Lower lobe of right lung (tissue), 2 donors: ENCODE results near the gene KBTBD12. TPM values are rescaled to one million over a fixed set of nuclear protein-coding genes. Genes with fewer than 3 reads are reported as not detected.

Source experiments
- ATAC-seq, 2 donors: fragments of 200-7000 bp; cut with Tn5 transposase; one replicate each; pipeline ENCODE4 v1.9.1; 2020 to 2022; ENCODE audit warnings: mild to moderate bottlenecking in 2 of 2, moderate library complexity in 2 of 2
- DNase-seq: peaks from one replicate; pipeline ENCODE4 v3.0.0-alpha.2; 2020
- H3K27ac ChIP-seq: fragments of 200-600 bp; one replicate; pipeline ENCODE4 v1.8.0; 2022
- H3K27me3 ChIP-seq: fragments of 200-600 bp; one replicate; pipeline ENCODE4 v1.8.0; 2022; ENCODE audit warnings: low read depth
- H3K36me3 ChIP-seq: fragments of 200-600 bp; one replicate; pipeline ENCODE4 v1.8.0; 2022; ENCODE audit warnings: mild to moderate bottlenecking
- H3K4me1 ChIP-seq: fragments of 200-600 bp; one replicate; pipeline ENCODE4 v1.8.0; 2022
- H3K4me3 ChIP-seq: fragments of 200-600 bp; one replicate; pipeline ENCODE4 v1.8.0; 2022; ENCODE audit warnings: mild to moderate bottlenecking
- H3K9me3 ChIP-seq: fragments of 200-600 bp; one replicate; pipeline ENCODE4 v1.8.0; 2022
- CTCF ChIP-seq: fragments of 200-600 bp; IDR thresholded peaks from one replicate; pipeline ENCODE4 v1.8.0; 2022; ENCODE audit warnings: antibody characterized with exemption, mild to moderate bottlenecking
- intact Hi-C: fragments of 100-400 bp; cut with DNase I; formaldehyde crosslinking; loops from one replicate; pipeline ENCODE4 v1.11.0; 2022
- total RNA-seq: library from RNA; stranded (reverse); fragmentation: NEBNext Ultra II Directional; extraction: Animal tissue kit (Norgen Biotek cat#: 25700); gene quantifications from one replicate; pipeline ENCODE4 v1.2.1, GENCODE V29; 2021
- donor health status: DM: no; HTN: yes; CAD: no; lungs with severe emphysema.

The KBTBD12 gene
- total RNA-seq, 1 donor from 2014 or later = 0.95 TPM

GRCh38 chr3:127942613-127943012 lies 27.6 kb downstream of the KBTBD12 start:
- no peaks in the 10 kb centered on the region for H3K36me3 ChIP-seq
- H3K9me3 ChIP-seq = peaks cover 4% of the 10 kb centered on the region
- no peak overlapping the region for H3K4me3 ChIP-seq
- DNase-seq = no peak
- no peak overlapping the region for H3K27ac ChIP-seq
- no peak for ATAC-seq
- H3K27me3 ChIP-seq = no peaks in the 10 kb centered on the region
- no peaks in the 10 kb centered on the region for H3K4me1 ChIP-seq
- no peak for TF ChIP-seq CTCF
- intact Hi-C loops = no loop called here

GRCh38 chr3:127948211-127948610 lies 33.2 kb downstream of the KBTBD12 start:
- Histone ChIP-seq H3K36me3 (no peaks in the 10 kb centered on the region), H3K4me1 (no peaks in the 10 kb centered on the region), H3K4me3 (no peak overlapping the region), H3K27ac (no peak overlapping the region), H3K9me3 (no peaks in the 10 kb centered on the region), H3K27me3 (no peaks in the 10 kb centered on the region)
- ATAC-seq (no peak), DNase-seq (no peak)
- intact Hi-C loops = no loop called here
- no peak for TF ChIP-seq CTCF

GRCh38 chr3:127949446-127950055 lies 34.5 kb downstream of the KBTBD12 start:
- H3K27me3 ChIP-seq = no peaks in the 10 kb centered on the region
- intact Hi-C loops = no loop called here
- H3K27ac ChIP-seq = no peak overlapping the region

GRCh38 chr3:127951276-127951675 lies 36.2 kb downstream of the KBTBD12 start:
- intact Hi-C loops = no loop called here

More at GRCh38 chr3:127949446-127950055, 34.5 kb downstream of the KBTBD12 start:
- Histone ChIP-seq H3K36me3 (no peaks in the 10 kb centered on the region), H3K4me1 (peaks cover 5% of the 10 kb centered on the region), H3K9me3 (no peaks in the 10 kb centered on the region), H3K4me3 (no peak overlapping the region)
- TF ChIP-seq CTCF = no peak
- DNase-seq = no peak
- ATAC-seq = no peak

GRCh38 chr3:127953091-127954035 lies 38.3 kb downstream of the KBTBD12 start:
- intact Hi-C loops = no loop called here

More at GRCh38 chr3:127951276-127951675, 36.2 kb downstream of the KBTBD12 start:
- Histone ChIP-seq H3K27me3 (no peaks in the 10 kb centered on the region), H3K36me3 (no peaks in the 10 kb centered on the region), H3K9me3 (no peaks in the 10 kb centered on the region), H3K27ac (no peak overlapping the region), H3K4me1 (peaks cover 8% of the 10 kb centered on the region), H3K4me3 (no peak overlapping the region)
- DNase-seq (no peak), ATAC-seq (peak in 1 of 2 donors; percentile 35)
- no peak for TF ChIP-seq CTCF

More at GRCh38 chr3:127953091-127954035, 38.3 kb downstream of the KBTBD12 start:
- Histone ChIP-seq H3K27me3 (no peaks in the 10 kb centered on the region), H3K27ac (no peak overlapping the region), H3K9me3 (no peaks in the 10 kb centered on the region), H3K36me3 (no peaks in the 10 kb centered on the region), H3K4me1 (peaks cover 8% of the 10 kb centered on the region), H3K4me3 (no peak overlapping the region)
- peak in 1 of 2 donors; percentile 20 for ATAC-seq
- DNase-seq = no peak
- no peak for TF ChIP-seq CTCF
